Measurements from ENCODE around the gene FTCD. TPM values are rescaled to one million over a fixed set of nuclear protein-coding genes. Genes with fewer than 3 reads are reported as not detected.
A peak's percentile ranks its signal among the peaks of the same experiment; 100 is the strongest.

FTCD gene
- polyA plus RNA-seq, 1 donor, result 61.8 TPM

DNA sequence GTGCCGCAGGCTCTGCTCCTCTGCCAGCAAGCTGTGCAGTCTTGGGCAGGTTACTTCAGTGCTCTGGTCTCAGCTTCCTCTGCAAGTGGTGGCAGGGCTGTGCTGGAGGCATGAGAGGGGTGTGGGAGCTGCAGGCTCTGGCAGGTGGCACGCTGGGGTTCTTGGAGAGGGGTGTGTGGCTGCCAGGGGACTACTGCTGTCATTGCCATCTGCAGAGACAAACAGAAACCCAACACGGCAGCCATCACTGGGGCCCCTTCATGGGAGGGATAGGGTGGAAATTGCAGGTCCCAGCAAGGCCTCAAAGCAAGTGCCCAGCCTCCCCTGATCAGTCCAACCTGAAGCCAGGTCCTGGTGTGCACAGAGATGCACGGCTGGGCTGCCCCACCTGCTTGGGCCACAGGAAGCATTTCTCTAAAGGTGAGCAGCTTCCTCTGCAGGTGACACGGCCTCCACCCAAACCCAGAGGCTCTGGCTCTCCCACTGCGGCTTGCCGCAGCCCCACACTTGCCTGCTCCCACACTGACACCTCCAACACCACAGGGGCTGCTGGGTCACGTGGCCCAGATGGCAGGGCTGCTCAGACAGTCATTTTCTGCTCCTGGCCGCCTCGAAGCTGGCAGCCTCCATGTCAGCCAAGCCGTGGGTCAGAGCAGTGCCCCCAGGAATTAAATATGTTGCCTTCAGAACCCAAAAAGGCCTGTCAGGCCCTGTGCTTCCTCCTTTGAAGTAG is 61.5 kb downstream of the FTCD start:
- Histone ChIP-seq H3K9me3 (ENCODE audit: control insufficient read depth, low read depth, low read length) (peaks cover 4% of the 10 kb centered on the region), H3K4me3 (ENCODE audit: low read length) (no peak overlapping the region), H3K4me1 (ENCODE audit: control insufficient read depth, insufficient read depth, low read length) (peaks cover 6% of the 10 kb centered on the region), H3K27me3 (ENCODE audit: control insufficient read depth, insufficient read depth, low read length) (peaks cover 16% of the 10 kb centered on the region), H3K27ac (ENCODE audit: low read length) (no peak overlapping the region), H3K36me3 (ENCODE audit: control insufficient read depth, insufficient read depth, low read length) (no peaks in the 10 kb centered on the region)
- DNase-seq, result no peak
- WGBS (ENCODE audit: insufficient coverage, low lambda C conversion rate), result no CpG with 5 or more reads among the region's 11 CpGs

DNA sequence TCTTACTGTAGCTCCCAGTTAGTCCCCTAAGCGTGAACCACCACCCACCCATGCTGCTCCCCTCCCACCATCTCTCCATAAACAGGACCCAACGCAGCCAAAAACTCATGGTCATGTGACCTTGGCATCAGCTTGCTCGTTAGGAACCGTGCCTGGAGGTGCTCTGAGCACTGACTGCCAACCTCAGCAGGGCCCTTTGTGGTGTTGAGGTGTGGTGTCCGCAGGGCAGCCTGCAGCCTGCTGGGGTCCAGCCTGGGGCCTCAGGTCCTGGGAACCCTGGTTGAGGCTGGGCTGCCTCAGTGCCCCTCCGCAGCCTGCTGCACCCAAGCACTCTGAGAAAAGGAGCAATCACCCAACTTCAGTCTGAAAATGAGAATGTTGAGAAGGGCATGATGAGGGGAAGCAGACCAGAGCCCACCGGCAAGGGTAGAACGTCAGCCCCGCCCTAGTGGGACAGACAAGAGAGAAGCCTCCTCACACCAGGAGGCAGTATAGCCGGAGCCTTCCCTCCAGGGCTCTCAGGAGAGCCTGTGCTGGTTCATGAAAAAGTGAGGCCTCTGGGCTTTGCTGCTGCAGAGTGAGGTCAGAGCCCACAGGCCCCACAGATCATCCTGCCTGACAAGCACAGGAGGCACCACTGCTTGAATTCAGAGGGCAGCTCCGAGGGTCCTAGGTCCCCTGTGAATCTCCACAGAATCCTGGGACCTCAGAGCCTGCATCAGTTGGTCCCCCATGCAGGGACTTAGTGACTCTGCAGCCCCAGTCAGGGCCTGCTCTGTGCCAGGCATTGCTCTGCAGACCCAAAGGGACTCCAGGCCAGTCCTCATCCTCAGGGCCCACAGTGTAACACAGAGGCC is 62.3 kb downstream of the FTCD start:
- WGBS (ENCODE audit: insufficient coverage, low lambda C conversion rate), result no CpG with 5 or more reads among the region's 11 CpGs
- Histone ChIP-seq H3K27me3 (ENCODE audit: control insufficient read depth, insufficient read depth, low read length) (peaks cover 15% of the 10 kb centered on the region), H3K4me3 (ENCODE audit: low read length) (no peak overlapping the region), H3K36me3 (ENCODE audit: control insufficient read depth, insufficient read depth, low read length) (no peaks in the 10 kb centered on the region), H3K4me1 (ENCODE audit: control insufficient read depth, insufficient read depth, low read length) (peaks cover 6% of the 10 kb centered on the region), H3K9me3 (ENCODE audit: control insufficient read depth, low read depth, low read length) (peaks cover 4% of the 10 kb centered on the region), H3K27ac (ENCODE audit: low read length) (peak overlapping the region; percentile 59)
- DNase-seq, result no peak

DNA sequence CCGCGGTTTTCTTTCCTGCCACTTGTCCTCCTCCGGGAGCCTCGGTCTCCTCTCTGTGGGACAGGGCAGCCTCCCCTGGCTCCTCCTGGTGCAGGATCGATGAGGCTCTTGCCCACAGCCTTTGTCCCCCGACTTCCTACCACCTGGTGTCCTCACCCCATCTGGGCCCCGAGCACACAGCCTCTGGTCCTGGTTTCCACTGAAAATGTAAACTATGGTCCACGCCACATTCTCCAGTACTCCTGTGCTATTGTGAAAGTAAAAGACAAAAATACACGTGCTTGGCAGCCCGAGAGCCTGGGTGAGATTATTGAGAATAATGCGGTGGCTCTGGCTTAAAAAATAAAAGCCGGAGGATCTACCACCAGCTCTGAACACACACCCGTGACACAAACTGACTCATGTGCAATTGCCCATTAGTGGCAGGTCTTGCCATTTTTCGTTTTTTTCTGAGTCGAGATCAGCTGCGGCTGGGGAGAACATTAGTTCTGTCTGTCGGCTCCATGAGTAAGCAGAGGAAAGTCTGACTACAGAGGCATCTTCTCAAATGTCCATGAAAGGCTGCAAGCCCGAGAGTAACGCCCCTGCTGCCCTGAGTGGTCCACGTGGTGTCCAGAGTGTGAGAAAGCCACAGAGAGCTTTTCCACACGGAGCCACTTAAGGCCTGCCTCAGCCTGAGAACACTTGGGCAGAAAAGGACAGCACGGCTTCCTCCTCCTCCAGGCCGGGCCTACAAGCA is 63.2 kb downstream of the FTCD start:
- H3K4me3 ChIP-seq (ENCODE audit: low read length), result no peak overlapping the region
- WGBS (ENCODE audit: insufficient coverage, low lambda C conversion rate), result 93% methylated on average over 2 of the region's 23 CpGs
- peak overlapping the region; percentile 59 for H3K27ac ChIP-seq (ENCODE audit: low read length)
- H3K4me1 ChIP-seq (ENCODE audit: control insufficient read depth, insufficient read depth, low read length), result peaks cover 6% of the 10 kb centered on the region
- H3K27me3 ChIP-seq (ENCODE audit: control insufficient read depth, insufficient read depth, low read length), result peaks cover 10% of the 10 kb centered on the region
- peak; percentile 31 to 61 for DNase-seq
- H3K9me3 ChIP-seq (ENCODE audit: control insufficient read depth, low read depth, low read length), result peaks cover 4% of the 10 kb centered on the region
- no peaks in the 10 kb centered on the region for H3K36me3 ChIP-seq (ENCODE audit: control insufficient read depth, insufficient read depth, low read length)

DNA sequence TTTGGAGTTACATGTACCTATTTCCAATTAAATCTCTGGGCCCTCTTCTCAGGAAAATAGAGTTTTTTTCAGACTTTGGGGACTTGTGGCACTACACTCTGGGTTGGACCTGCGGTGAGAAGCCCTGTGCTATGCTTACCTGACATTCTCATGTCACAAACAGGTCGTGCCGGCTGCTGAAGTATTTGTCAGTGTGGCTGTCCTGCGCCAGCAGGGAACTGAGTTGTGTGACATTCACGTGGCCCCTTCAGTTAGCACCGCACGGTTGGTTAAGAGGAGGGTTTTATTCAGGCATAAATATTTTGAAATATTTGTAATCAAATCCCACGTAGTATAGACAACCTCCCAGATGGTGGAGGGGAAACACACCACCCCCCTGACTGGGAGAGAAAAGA is 63.8 kb downstream of the FTCD start:
- peaks cover 5% of the 10 kb centered on the region for H3K27me3 ChIP-seq (ENCODE audit: control insufficient read depth, insufficient read depth, low read length)
- H3K36me3 ChIP-seq (ENCODE audit: control insufficient read depth, insufficient read depth, low read length), result no peaks in the 10 kb centered on the region
- H3K9me3 ChIP-seq (ENCODE audit: control insufficient read depth, low read depth, low read length), result peaks cover 4% of the 10 kb centered on the region
- H3K27ac ChIP-seq (ENCODE audit: low read length), result peak overlapping the region; percentile 59
- H3K4me3 ChIP-seq (ENCODE audit: low read length), result no peak overlapping the region
- no CpG with 5 or more reads among the region's 8 CpGs for WGBS (ENCODE audit: insufficient coverage, low lambda C conversion rate)
- peaks cover 6% of the 10 kb centered on the region for H3K4me1 ChIP-seq (ENCODE audit: control insufficient read depth, insufficient read depth, low read length)
- no peak for DNase-seq

DNA sequence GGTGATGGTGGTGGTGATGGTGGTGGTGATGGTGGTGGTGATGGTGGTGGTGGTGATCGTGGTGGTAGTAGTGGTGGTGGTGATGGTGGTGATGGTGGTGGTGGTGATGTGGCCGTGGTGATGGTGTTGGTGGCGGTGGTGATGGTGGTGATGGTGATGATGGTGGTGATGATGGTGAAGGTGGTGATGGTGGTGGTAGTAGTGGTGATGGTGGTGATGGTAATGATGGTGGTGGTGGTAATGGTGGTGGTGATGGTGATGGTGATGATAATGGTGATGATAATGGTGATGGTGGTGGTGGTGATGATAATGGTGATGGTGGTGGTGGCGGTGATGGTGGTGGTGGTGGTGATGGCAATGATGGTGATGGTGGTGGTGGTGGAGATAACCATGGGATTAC is 64.3 kb downstream of the FTCD start:
- DNase-seq, result no peak
- WGBS (ENCODE audit: insufficient coverage, low lambda C conversion rate), result no CpG with 5 or more reads among the region's 4 CpGs
- Histone ChIP-seq H3K4me1 (ENCODE audit: control insufficient read depth, insufficient read depth, low read length) (peaks cover 6% of the 10 kb centered on the region), H3K27ac (ENCODE audit: low read length) (no peak overlapping the region), H3K9me3 (ENCODE audit: control insufficient read depth, low read depth, low read length) (peaks cover 4% of the 10 kb centered on the region), H3K36me3 (ENCODE audit: control insufficient read depth, insufficient read depth, low read length) (no peaks in the 10 kb centered on the region), H3K4me3 (ENCODE audit: low read length) (no peak overlapping the region), H3K27me3 (ENCODE audit: control insufficient read depth, insufficient read depth, low read length) (peaks cover under 1% of the 10 kb centered on the region)

DNA sequence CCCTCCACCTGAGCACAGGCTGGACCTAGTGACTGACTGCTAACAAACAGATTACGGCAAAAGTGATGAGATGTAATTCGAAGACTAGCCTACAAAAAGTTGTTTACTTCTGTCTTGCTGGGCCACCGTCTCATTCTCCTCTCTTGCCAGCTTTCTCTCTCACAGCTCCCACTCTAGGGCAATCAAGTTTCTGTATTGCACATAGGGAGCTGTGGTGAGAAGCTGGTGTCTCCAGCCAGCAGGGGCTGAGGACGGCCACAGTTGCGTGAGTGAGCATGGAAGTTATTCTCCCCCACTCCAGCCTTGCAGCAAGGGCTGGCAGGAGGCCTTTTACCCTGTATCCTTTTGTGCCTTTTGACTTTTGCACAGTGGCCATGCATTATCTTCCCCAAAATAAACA is 66.1 kb downstream of the FTCD start:
- Histone ChIP-seq H3K27ac (ENCODE audit: low read length) (no peak overlapping the region), H3K4me3 (ENCODE audit: low read length) (no peak overlapping the region), H3K27me3 (ENCODE audit: control insufficient read depth, insufficient read depth, low read length) (no peaks in the 10 kb centered on the region), H3K9me3 (ENCODE audit: control insufficient read depth, low read depth, low read length) (peaks cover 4% of the 10 kb centered on the region), H3K4me1 (ENCODE audit: control insufficient read depth, insufficient read depth, low read length) (peaks cover 6% of the 10 kb centered on the region), H3K36me3 (ENCODE audit: control insufficient read depth, insufficient read depth, low read length) (no peaks in the 10 kb centered on the region)
- no peak for DNase-seq
- no CpG with 5 or more reads among the region's 5 CpGs for WGBS (ENCODE audit: insufficient coverage, low lambda C conversion rate)

DNA sequence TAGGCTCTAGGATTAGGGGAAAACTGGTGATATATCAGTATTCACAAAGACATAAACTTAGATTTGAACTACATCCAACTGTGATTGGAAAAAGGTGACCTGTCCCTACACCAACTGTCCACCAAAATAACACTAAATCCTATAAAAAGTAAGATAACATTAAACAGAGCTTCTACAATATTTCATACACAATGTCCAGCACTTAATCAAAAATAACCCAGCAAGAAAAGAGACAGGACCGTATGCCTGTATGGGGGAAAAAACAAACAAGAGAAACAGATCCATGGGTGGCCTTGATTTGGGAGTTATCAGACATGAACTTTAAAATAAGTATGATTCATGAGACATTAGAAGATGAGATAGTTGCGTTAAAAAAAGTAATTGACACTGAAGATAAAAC is 67.2 kb downstream of the FTCD start:
- no peak overlapping the region for H3K4me3 ChIP-seq (ENCODE audit: low read length)
- peaks cover 6% of the 10 kb centered on the region for H3K4me1 ChIP-seq (ENCODE audit: control insufficient read depth, insufficient read depth, low read length)
- no peak for DNase-seq
- no peak overlapping the region for H3K27ac ChIP-seq (ENCODE audit: low read length)
- peaks cover 4% of the 10 kb centered on the region for H3K9me3 ChIP-seq (ENCODE audit: control insufficient read depth, low read depth, low read length)
- WGBS (ENCODE audit: insufficient coverage, low lambda C conversion rate), result 88% methylated on average over 2 of the region's 2 CpGs
- H3K27me3 ChIP-seq (ENCODE audit: control insufficient read depth, insufficient read depth, low read length), result no peaks in the 10 kb centered on the region
- H3K36me3 ChIP-seq (ENCODE audit: control insufficient read depth, insufficient read depth, low read length), result no peaks in the 10 kb centered on the region

DNA sequence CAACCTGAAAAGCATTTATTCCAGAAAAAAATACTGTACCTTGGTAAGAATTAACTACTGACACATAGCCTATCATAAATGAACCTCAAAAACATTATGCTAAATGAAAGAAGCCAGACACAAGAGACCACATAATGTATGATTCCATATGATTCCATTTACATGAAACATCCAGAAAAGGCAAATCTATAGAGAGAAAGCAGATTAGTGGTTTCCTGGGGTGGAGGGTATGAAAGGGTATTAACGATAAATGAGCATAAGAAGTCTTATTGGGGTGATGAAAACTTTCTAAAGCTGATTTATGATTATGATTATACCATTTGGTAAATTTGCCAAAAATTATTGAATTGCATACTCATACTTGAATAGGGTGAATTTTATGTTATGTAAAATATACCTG is 67.7 kb downstream of the FTCD start:
- WGBS (ENCODE audit: insufficient coverage, low lambda C conversion rate), result 92% methylated on average over 1 of the region's 1 CpG
- peaks cover 4% of the 10 kb centered on the region for H3K9me3 ChIP-seq (ENCODE audit: control insufficient read depth, low read depth, low read length)
- no peak for DNase-seq
- H3K4me3 ChIP-seq (ENCODE audit: low read length), result no peak overlapping the region
- H3K36me3 ChIP-seq (ENCODE audit: control insufficient read depth, insufficient read depth, low read length), result no peaks in the 10 kb centered on the region
- peaks cover 2% of the 10 kb centered on the region for H3K4me1 ChIP-seq (ENCODE audit: control insufficient read depth, insufficient read depth, low read length)
- H3K27me3 ChIP-seq (ENCODE audit: control insufficient read depth, insufficient read depth, low read length), result no peaks in the 10 kb centered on the region
- no peak overlapping the region for H3K27ac ChIP-seq (ENCODE audit: low read length)
